HG02840 (cell line): ENCODE measurements around the gene RGS9.
"Not testable (repeated sequence)": the region's sequence is repeated elsewhere in the genome, so short reads cannot be mapped to it uniquely, and the experiment has no call there.

Source experiments
- ATAC-seq: cut with Tn5 transposase; IDR thresholded peaks from one replicate; pipeline ENCODE4 v1.9.1; 2021; ENCODE audit warnings: mild to moderate bottlenecking, moderate library complexity, moderate number of reproducible peaks; ENCODE audit not compliant: unreplicated experiment, low FRiP score

Gene RGS9

GRCh38 chr17:65201331-65201730 lies 64.2 kb downstream of the RGS9 start:
- no peak for ATAC-seq

- ATAC-seq, result no peak
Observed at GRCh38 chr17:65202844-65203571, 65.8 kb downstream of the RGS9 start.

GRCh38 chr17:65204001-65204400 lies 66.8 kb downstream of the RGS9 start:
- no peak for ATAC-seq

DNA sequence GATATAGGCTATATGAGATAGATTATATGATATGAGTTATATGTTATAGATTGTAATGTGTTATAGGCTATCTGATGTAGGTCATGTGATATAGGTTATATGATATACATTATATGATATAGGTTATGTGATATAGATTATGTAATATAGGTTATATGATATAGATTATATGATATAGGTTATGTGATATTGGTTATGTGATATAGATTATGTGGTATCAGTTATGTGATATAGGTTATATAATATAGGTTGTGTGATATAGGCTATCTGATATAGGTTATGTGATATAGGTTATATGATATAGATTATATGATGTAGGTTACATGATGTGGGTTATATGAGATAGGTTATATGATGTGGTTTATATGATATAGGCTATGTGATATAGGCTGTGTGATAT lies 68.5 kb downstream of the RGS9 start:
- ATAC-seq, result no peak

DNA sequence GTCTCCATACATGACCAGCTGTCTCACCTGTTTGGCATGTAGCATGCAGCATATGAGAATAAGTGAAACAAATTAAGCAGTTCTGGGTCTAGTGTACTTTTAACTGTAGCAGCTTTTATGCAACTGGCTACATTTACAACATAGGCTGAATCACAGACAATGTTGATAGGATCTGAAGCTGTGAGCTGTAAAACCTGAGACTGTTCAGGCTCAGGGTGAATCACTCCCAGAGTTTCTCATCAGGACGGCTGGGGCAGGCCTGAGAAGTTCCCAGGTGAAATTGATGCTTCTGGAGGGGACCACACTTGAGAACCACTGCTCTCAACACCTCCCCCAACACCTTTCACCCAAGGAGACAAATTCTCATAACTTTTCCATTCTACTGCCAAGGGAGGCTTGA lies 70.3 kb downstream of the RGS9 start:
- not testable (repeated sequence) for ATAC-seq

DNA sequence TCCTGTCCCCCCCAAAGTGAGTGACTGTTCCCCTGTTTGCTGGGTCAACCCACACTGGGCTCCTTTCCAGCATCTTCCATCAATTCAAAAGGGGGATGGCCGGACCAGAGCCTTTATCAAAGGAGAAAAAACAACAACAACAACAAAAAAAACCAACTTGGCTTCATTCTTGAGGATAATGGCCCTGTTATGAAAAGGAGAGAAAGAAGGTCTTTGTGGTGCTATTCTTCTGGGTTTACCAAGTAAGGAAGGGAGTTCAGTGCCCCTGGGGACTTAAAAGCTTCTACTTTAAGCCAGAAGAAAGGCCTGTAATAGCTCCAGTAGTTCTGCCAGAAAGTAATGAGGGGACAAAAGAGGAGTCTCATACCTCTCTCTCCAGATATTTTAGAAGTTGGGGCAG lies 71.5 kb downstream of the RGS9 start:
- ATAC-seq, result no peak

GRCh38 chr17:65218261-65218660 lies 81.1 kb downstream of the RGS9 start:
- no peak for ATAC-seq

- no peak for ATAC-seq
Observed at GRCh38 chr17:65219124-65219523, 82.0 kb downstream of the RGS9 start.

DNA sequence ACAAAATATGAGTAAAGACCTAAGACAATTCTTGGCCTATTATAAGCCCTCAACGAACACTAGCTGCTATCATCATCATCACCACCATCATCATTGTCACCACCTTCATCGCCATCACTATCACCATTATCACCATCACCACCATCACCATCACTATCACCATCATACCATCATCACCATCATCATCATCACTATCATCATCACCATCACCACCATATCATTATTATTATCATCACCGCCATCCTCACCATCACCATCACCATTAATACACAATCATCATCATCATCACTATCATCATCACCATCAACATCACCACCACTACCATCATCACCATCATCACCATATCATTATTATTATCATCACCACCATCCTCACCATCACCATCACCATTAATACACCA lies 82.5 kb downstream of the RGS9 start:
- no peak for ATAC-seq

GRCh38 chr17:65220732-65221131 lies 83.6 kb downstream of the RGS9 start:
- no peak for ATAC-seq

DNA sequence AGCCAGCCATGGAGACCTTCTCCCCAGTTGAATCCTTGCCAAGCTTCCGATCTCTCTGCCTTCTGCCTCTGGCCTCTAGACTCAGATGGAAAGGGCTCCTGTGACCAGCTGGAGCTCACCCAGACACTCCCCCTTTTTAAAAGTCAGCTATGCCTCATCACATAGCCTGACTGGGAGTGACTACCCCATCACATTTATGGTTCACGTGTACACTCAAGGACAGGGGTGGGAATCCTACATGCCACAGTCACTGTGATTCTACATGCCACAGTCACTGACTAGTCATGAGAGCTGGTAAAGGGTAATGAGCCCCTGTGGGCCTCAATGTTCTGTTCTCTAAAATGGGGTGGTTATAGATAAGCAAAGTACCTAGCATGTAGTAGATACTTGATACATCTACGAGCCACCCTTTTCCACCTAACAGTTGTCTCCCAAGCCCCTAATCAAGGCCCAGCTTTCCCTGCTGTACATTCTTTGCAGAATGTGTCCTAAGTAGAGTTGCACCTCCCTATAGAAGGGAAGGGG lies 85.1 kb downstream of the RGS9 start:
- no peak for ATAC-seq

DNA sequence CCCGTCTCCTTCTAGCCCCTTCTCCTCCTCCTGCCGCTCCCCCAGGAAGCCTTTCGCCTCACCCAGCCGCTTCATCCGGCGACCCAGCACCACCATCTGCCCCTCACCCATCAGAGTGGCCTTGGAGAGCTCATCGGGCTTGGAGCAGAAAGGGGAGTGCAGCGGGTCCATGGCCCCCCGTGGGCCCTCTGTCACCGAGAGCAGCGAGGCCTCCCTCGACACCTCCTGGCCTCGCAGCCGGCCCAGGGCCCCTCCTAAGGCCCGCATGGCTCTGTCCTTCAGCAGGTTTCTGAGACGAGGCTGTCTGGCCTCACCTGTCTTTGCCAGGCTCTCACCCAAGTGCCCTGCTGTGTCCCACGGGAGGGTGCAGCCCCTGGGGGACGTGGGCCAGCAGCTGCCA lies 87.9 kb downstream of the RGS9 start:
- no peak for ATAC-seq

GRCh38 chr17:65226227-65226626 lies 89.1 kb downstream of the RGS9 start:
- ATAC-seq, result no peak

DNA sequence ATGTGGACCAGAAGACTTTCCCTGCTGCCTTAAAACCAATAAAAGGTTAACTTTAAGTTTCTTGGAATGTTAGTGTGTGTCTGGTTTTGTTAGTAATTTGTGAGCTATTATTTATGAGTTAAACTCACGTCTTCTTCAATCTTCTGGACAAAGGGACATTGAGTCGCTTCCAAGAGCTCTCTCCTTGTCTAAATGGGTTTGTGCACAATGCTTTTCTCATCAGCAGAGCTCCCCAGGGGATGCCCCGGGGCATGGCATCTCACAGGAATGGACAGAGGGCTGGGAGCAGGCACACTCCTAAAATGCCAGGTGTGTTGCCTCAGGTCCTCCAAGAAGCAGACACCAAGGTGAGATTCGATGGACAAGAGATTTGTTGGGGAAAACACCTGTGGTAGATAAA lies 90.5 kb downstream of the RGS9 start:
- no peak for ATAC-seq

DNA sequence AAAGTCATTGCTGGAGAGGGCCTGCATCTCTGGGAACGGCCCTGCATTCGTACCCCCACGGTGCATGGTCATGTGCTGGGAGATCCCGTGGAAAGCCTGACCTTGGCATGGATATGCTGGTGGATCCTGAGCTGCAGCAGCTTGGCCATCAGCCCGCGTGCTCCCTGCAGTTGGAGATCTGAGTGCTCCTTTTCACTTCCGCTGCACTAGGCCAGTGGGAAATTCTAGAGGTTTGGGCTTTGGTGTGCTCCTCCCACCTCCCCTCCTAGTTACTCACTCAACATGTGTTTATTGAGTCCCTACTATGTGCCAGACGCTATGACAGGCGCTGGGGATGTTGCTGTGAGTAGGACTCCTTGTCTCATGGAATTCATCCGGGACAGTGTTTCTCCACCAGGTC lies 91.1 kb downstream of the RGS9 start:
- no peak for ATAC-seq

DNA sequence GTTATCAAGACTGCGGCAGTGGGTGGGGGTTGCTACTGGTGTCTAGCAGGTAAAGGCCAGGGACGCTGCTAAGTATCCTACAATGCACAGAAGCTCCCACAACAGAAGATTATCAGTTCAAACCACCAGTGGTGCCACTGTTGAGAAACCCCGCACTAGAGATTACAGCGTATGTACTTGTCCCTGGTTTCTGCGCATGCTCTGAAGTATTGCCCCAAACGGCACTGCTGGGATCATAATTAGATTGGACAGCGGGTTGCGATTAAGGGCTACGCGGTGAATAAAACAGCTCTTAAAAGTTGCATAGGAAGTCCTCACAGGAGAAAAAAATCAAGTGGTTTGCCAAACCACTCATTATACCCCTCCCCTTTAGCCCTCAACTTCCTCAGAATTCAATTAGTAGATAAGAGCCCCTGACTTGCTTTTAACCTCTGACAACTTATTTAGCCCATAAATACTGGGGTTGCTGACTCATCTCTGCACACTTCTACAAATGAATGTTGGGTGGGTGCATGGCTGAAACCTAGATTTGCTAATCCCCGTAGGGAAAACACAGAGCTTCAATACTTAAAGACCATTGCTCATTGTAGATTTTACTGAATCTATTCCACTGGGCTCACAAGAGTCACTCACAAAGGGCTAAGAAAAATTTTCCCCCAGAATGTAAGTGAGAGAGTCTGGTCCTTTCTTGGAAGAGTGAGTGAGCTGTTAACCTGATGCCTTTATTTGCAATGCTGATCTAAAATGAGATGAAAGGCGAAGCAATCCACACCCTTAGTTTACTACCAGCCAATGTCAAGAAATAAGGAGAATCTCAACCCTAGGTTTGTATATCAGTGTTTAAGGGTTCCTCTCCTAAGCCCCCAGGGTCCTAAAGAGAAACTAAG lies 91.8 kb downstream of the RGS9 start:
- peak; percentile 56 for ATAC-seq

- ATAC-seq, result no peak
Observed at GRCh38 chr17:65229621-65229995, 92.4 kb downstream of the RGS9 start.

GRCh38 chr17:65230040-65230439 lies 92.9 kb downstream of the RGS9 start:
- no peak for ATAC-seq

- no peak for ATAC-seq
Observed at GRCh38 chr17:65231086-65231485, 93.9 kb downstream of the RGS9 start.

DNA sequence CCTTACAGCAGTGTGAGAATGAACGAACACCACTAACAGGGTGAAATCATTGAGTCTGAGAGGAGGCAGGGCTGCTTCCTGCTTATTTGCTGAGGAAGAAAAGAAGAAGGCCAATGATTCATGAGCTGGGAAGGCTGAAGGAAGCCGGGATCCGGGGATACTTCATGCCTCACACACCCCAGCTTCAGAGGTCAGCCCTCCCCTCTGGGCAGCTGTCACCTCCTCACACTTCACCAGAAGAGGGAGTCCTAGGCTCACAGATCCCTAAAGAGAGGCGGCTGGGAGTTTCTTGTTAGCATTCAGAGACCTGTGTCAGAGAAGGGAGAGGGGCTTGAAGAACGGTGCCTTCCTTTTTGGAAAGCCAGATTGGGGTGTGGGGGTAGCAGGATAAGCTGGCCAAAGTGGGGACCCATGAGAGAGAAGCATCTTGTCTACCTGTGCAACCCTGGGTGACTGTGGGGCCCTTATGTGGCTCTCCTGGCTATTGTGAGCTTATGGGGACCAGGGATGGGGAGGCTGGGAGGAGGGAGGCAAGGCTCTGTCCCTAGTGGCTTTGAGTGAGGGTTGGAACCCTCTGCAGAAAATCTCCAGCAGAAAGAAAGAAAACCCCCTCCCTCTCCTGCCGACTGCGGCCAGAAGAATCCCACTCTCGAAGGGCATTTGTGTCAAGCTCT lies 94.6 kb downstream of the RGS9 start:
- no peak for ATAC-seq

- ATAC-seq, result no peak
Observed at GRCh38 chr17:65235284-65235683, 98.1 kb downstream of the RGS9 start.
